ENCODE measurements around the gene ERVFRD-1. TPM values are rescaled to one million over a fixed set of nuclear protein-coding genes. Genes with fewer than 3 reads are reported as not detected.

Gene ERVFRD-1, protein sequence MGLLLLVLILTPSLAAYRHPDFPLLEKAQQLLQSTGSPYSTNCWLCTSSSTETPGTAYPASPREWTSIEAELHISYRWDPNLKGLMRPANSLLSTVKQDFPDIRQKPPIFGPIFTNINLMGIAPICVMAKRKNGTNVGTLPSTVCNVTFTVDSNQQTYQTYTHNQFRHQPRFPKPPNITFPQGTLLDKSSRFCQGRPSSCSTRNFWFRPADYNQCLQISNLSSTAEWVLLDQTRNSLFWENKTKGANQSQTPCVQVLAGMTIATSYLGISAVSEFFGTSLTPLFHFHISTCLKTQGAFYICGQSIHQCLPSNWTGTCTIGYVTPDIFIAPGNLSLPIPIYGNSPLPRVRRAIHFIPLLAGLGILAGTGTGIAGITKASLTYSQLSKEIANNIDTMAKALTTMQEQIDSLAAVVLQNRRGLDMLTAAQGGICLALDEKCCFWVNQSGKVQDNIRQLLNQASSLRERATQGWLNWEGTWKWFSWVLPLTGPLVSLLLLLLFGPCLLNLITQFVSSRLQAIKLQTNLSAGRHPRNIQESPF
- total RNA-seq = under 1 TPM in 1 of 4 donors, not detected in 3; 0.76 TPM

- Histone ChIP-seq H3K36me3 (no peaks in the 10 kb centered on the region), H3K27me3 (no peaks in the 10 kb centered on the region), H3K4me1 (peaks cover 0 to 23% (median 0%) of the 10 kb centered on the region in 3 donors), H3K4me3 (peak within 1 kb of the TSS in 1 of 4 donors; percentile 1), H3K27ac (peak within 1 kb of the TSS in 1 of 4 donors; percentile 0), H3K9me3 (no peaks in the 10 kb centered on the region)
- DNase-seq = no peak
- TF ChIP-seq POLR2A (IDR thresholded peaks at IDR 0.05) = no peak
- TF ChIP-seq, protein P1, sequence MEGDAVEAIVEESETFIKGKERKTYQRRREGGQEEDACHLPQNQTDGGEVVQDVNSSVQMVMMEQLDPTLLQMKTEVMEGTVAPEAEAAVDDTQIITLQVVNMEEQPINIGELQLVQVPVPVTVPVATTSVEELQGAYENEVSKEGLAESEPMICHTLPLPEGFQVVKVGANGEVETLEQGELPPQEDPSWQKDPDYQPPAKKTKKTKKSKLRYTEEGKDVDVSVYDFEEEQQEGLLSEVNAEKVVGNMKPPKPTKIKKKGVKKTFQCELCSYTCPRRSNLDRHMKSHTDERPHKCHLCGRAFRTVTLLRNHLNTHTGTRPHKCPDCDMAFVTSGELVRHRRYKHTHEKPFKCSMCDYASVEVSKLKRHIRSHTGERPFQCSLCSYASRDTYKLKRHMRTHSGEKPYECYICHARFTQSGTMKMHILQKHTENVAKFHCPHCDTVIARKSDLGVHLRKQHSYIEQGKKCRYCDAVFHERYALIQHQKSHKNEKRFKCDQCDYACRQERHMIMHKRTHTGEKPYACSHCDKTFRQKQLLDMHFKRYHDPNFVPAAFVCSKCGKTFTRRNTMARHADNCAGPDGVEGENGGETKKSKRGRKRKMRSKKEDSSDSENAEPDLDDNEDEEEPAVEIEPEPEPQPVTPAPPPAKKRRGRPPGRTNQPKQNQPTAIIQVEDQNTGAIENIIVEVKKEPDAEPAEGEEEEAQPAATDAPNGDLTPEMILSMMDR (IDR thresholded peaks at IDR 0.05) = no peak
- intact Hi-C loops (cut with DNase I) = no loop called here
- WGBS, 2 donors = 88 to 89% methylated on average over 15 to 16 of the region's 16 CpGs
These were observed at the start of gene ERVFRD-1 for GRCh38 chr6:11110921-11111768. Gene ERVFRD-1 (minus strand): TSS chr6:11111725. CDS start chr6:11105310, 6,415 bp downstream.

DNA sequence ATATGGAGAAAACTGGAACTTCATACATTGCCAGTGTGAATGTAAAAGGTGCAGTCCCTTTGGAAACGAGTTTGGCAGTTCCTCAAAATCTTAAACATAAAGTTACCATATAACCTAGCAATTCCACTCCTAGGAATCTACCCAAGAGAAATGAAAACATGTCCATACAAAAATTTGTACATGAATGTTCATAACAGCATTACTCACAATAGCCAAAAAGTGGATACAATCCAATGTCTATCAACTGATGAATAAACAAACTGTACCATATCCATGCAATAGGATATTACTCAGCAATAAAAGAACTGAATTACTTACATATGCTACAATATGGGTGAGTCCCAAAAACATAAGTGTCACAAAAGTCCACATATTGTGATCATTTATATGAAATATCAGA, 48.7 kb upstream of the ERVFRD-1 start:
- DNase-seq = no peak
- Histone ChIP-seq H3K27ac (no peak overlapping the region), H3K27me3 (no peaks in the 10 kb centered on the region), H3K4me3 (no peak overlapping the region), H3K4me1 (no peaks in the 10 kb centered on the region), H3K36me3 (no peaks in the 10 kb centered on the region), H3K9me3 (peaks cover 0 to 4% (median 0%) of the 10 kb centered on the region in 3 donors)
- intact Hi-C loops (cut with DNase I) = no loop called here
- 24 to 46% methylated on average over 1 of the region's 1 CpG for WGBS, 2 donors
- TF ChIP-seq, protein P1 (IDR thresholded peaks at IDR 0.05) = no peak
- TF ChIP-seq POLR2A (IDR thresholded peaks at IDR 0.05) = no peak

DNA sequence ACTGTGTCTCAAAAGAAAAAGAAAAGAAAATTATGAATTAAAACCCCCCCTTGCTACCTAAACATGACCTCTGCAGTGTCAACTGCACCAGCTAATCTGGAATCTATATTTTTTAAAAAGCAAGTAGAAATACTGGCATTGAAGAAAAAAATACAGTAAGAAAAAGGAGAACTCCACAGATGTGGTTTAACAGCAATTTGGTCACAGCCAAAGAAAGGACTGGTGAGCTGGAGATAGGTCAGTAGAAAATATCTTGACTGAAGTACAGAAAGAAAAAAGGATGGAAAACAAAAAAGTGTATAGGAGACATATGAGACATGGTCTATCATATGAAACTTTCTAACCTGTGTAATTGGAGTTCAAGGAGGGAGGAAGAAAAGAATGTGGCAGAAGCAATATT, 44.1 kb upstream of the ERVFRD-1 start:
- no peak for DNase-seq
- Histone ChIP-seq H3K27me3 (no peaks in the 10 kb centered on the region), H3K4me1 (no peaks in the 10 kb centered on the region), H3K9me3 (peaks cover 0 to 4% (median 0%) of the 10 kb centered on the region in 3 donors), H3K27ac (no peak overlapping the region), H3K36me3 (no peaks in the 10 kb centered on the region), H3K4me3 (no peak overlapping the region)
- TF ChIP-seq, protein P1 (IDR thresholded peaks at IDR 0.05) = no peak
- no peak for TF ChIP-seq POLR2A (IDR thresholded peaks at IDR 0.05)
- intact Hi-C loops (cut with DNase I) = no loop called here

GRCh38 chr6:11153447-11153846, 41.9 kb upstream of the ERVFRD-1 start:
- no peak for TF ChIP-seq POLR2A (IDR thresholded peaks at IDR 0.05)
- TF ChIP-seq, protein P1 (IDR thresholded peaks at IDR 0.05) = no peak
- Histone ChIP-seq H3K27me3 (no peaks in the 10 kb centered on the region), H3K9me3 (no peaks in the 10 kb centered on the region), H3K36me3 (no peaks in the 10 kb centered on the region), H3K27ac (no peak overlapping the region), H3K4me1 (no peaks in the 10 kb centered on the region), H3K4me3 (no peak overlapping the region)
- intact Hi-C loops (cut with DNase I) = no loop called here
- 92 to 97% methylated on average over 6 of the region's 6 CpGs for WGBS, 2 donors
- no peak for DNase-seq

DNA sequence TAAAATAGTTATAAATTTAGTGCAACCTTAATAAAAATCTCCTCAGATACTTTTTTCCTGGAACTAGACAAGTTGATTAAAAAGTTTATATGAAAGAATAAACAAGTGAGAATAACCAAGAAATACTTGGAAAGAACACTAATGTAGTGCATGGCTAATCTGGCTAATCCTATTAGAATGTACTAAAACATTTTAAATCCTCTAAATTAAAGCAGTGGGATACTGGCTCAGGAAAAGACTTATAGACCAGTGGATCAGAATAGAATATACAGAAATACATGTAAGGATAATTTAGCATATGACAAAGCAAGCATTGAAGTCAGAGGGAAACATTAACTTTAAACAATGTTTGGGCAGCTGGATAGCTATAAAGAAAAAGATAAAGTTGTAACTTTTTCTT, 41.1 kb upstream of the ERVFRD-1 start:
- Histone ChIP-seq H3K4me1 (no peaks in the 10 kb centered on the region), H3K27ac (no peak overlapping the region), H3K4me3 (no peak overlapping the region), H3K9me3 (no peaks in the 10 kb centered on the region), H3K36me3 (no peaks in the 10 kb centered on the region), H3K27me3 (no peaks in the 10 kb centered on the region)
- no peak for DNase-seq
- TF ChIP-seq POLR2A (IDR thresholded peaks at IDR 0.05) = no peak
- TF ChIP-seq, protein P1 (IDR thresholded peaks at IDR 0.05) = no peak
- intact Hi-C loops (cut with DNase I) = no loop called here
